Psoas muscle (tissue), 8 donors: Measurements from ENCODE around the gene DHRS7C. TPM values are rescaled to one million over a fixed set of nuclear protein-coding genes. Genes with fewer than 3 reads are reported as not detected.

Source experiments
- ATAC-seq, 4 donors: fragments of 200-7000 bp; cut with Tn5 transposase; one replicate each; pipeline ENCODE4 v1.9.1; 2020; ENCODE audit warnings: moderate library complexity in 3 of 4, mild to moderate bottlenecking in 2 of 4
- DNase-seq, 2 donors: peaks; one replicate each; pipeline ENCODE4 v3.0.0-alpha.2; 2020
- H3K27ac ChIP-seq: fragments of 200-600 bp; one replicate; pipeline ENCODE4 v1.8.0; 2022
- H3K27me3 ChIP-seq, 3 donors: fragments of 200-600 bp in 1 of 3; one replicate each; pipeline versions ENCODE4 v1.6.1 to v1.8.0; 2013 to 2022; ENCODE audit warnings: low read length in 2 of 3, mild to moderate bottlenecking in 2 of 3, moderate library complexity in 1 of 3; ENCODE audit not compliant: insufficient read depth in 3 of 3
- H3K36me3 ChIP-seq, 2 donors: fragments of 200-600 bp in 1 of 2; one replicate each; pipeline versions ENCODE4 v1.6.1 to v1.8.0; 2013 to 2022; ENCODE audit warnings: low read depth in 1 of 2, mild to moderate bottlenecking in 1 of 2, moderate library complexity in 1 of 2; ENCODE audit not compliant: insufficient read depth in 1 of 2
- H3K4me1 ChIP-seq: fragments of 200-600 bp; one replicate; pipeline ENCODE4 v1.8.0; 2022
- H3K4me3 ChIP-seq: fragments of 200-600 bp; one replicate; pipeline ENCODE4 v1.8.0; 2022; ENCODE audit warnings: mild to moderate bottlenecking
- H3K9me3 ChIP-seq: fragments of 200-600 bp; one replicate; pipeline ENCODE4 v1.8.0; 2022
- WGBS, 3 donors: extraction: QIAGEN DNeasy Blood & Tissue Kit; methylation state at CpG; one replicate each; pipeline versions ENCODE4 v1.1.6 to v1.1.7; 2013; 5-methylcytosine and 5-hydroxymethylcytosine counted together
- intact Hi-C, 2 donors: fragments of 100-400 bp; cut with DNase I; formaldehyde crosslinking; loops; one replicate each; pipeline versions ENCODE4 v1.11.0 to v1.14.2; 2022
- polyA plus RNA-seq, 3 donors: library from polyadenylated mRNA; stranded (reverse); fragments of 200-250 nt; gene quantifications; one replicate each; pipeline ENCODE4 v1.2.3, GENCODE V29; 2013
- total RNA-seq, 4 donors: library from RNA; stranded (reverse); fragmentation: NEBNext Ultra II Directional in 2 of 4; extraction: Animal tissue kit (Norgen Biotek cat#: 25700) in 2 of 4; gene quantifications; one replicate each; pipeline versions ENCODE4 v1.2.1 to v1.2.4, GENCODE V29; 2021 to 2023
- TF ChIP-seq, protein P1 (sequence below): fragments of 200-600 bp; IDR thresholded peaks from one replicate; pipeline ENCODE4 v1.8.0; 2022; ENCODE audit warnings: antibody characterized with exemption
- donor health status: healthy with polysubstance abuse.
- donor health status: DM: no; HTN: no; CAD: no; lungs with moderate emphysema.
- donor health status: Bipolar disorder and iron deficiency.
- donor health status: healthy.
- donor health status: DM: yes; HTN: yes; CAD: no.
- donor health status: DM: no; HTN: no; CAD: no.
- donor health status: DM: no; HTN: no; CAD: no.
- donor health status: DM: yes; HTN: yes; CAD: no.

The DHRS7C gene
- total and polyA plus RNA-seq, 7 donors: 26.9 to 112 (median 41.8) TPM

GRCh38 chr17:9726291-9726690 is 65.1 kb downstream of the DHRS7C start:
- no peaks in the 10 kb centered on the region for H3K36me3 ChIP-seq
- no peaks in the 10 kb centered on the region for H3K4me1 ChIP-seq
- ATAC-seq (no peak), DNase-seq (no peak)
- WGBS, 3 donors: 44 to 54% (median 47%) methylated on average over 6 of the region's 6 CpGs
- TF ChIP-seq, protein P1, sequence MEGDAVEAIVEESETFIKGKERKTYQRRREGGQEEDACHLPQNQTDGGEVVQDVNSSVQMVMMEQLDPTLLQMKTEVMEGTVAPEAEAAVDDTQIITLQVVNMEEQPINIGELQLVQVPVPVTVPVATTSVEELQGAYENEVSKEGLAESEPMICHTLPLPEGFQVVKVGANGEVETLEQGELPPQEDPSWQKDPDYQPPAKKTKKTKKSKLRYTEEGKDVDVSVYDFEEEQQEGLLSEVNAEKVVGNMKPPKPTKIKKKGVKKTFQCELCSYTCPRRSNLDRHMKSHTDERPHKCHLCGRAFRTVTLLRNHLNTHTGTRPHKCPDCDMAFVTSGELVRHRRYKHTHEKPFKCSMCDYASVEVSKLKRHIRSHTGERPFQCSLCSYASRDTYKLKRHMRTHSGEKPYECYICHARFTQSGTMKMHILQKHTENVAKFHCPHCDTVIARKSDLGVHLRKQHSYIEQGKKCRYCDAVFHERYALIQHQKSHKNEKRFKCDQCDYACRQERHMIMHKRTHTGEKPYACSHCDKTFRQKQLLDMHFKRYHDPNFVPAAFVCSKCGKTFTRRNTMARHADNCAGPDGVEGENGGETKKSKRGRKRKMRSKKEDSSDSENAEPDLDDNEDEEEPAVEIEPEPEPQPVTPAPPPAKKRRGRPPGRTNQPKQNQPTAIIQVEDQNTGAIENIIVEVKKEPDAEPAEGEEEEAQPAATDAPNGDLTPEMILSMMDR: no peak
- no peak overlapping the region for H3K27ac ChIP-seq
- intact Hi-C loops: no loop called here
- no peaks in the 10 kb centered on the region for H3K9me3 ChIP-seq
- H3K27me3 ChIP-seq: no peaks in the 10 kb centered on the region
- H3K4me3 ChIP-seq: no peak overlapping the region

- H3K36me3 ChIP-seq: no peaks in the 10 kb centered on the region
- ATAC-seq: no peak
Measured at GRCh38 chr17:9725575-9725974, 65.8 kb downstream of the DHRS7C start.

More at GRCh38 chr17:9725575-9725974, 65.8 kb downstream of the DHRS7C start:
- Histone ChIP-seq H3K27ac (no peak overlapping the region), H3K27me3 (no peaks in the 10 kb centered on the region), H3K4me1 (no peaks in the 10 kb centered on the region), H3K9me3 (no peaks in the 10 kb centered on the region), H3K4me3 (no peak overlapping the region)
- 12 to 19% (median 13%) methylated on average over 9 of the region's 9 CpGs for WGBS, 3 donors
- no peak for DNase-seq
- TF ChIP-seq, protein P1: no peak
- intact Hi-C loops: no loop called here

Other genes with a start within 250 kb of the DHRS7C start
- 10 to 100 TPM; 42.8 to 70.6 (median 61.2) TPM for gene STX8, start 215.8 kb downstream of the DHRS7C start, total RNA-seq
- 10 to 100 TPM; 34.0 to 50.5 (median 42.9) TPM for gene STX8, start 215.8 kb downstream of the DHRS7C start, polyA plus RNA-seq
- gene CFAP52, start 214.9 kb downstream of the DHRS7C start, total RNA-seq: not detected
- gene CFAP52, start 214.9 kb downstream of the DHRS7C start, polyA plus RNA-seq: under 1 TPM in 2 of 3 donors, not detected in 1; 0.12 to 0.21 TPM
- gene USP43, start 146.1 kb downstream of the DHRS7C start, total RNA-seq: under 1 TPM in 1 of 4 donors, not detected in 3; 0.06 TPM
- under 1 TPM in 2 of 3 donors, not detected in 1; 0.01 to 0.04 TPM for gene USP43, start 146.1 kb downstream of the DHRS7C start, polyA plus RNA-seq
- gene GSG1L2, start 30.5 kb upstream of the DHRS7C start, total RNA-seq: not detected
- not detected for gene GSG1L2, start 30.5 kb upstream of the DHRS7C start, polyA plus RNA-seq
- under 1 TPM in 2 of 4 donors, not detected in 2; 0.17 to 0.30 TPM for gene GLP2R, start 34.3 kb upstream of the DHRS7C start, total RNA-seq
- under 1 TPM in 1 of 3 donors, not detected in 2; 0.12 TPM for gene GLP2R, start 34.3 kb upstream of the DHRS7C start, polyA plus RNA-seq
- gene RCVRN, start 113.7 kb upstream of the DHRS7C start, total RNA-seq: not detected
- under 1 TPM in 1 of 3 donors, not detected in 2; 0.23 TPM for gene RCVRN, start 113.7 kb upstream of the DHRS7C start, polyA plus RNA-seq